ENCODE data around the gene PHETA1.

Gene PHETA1

DNA sequence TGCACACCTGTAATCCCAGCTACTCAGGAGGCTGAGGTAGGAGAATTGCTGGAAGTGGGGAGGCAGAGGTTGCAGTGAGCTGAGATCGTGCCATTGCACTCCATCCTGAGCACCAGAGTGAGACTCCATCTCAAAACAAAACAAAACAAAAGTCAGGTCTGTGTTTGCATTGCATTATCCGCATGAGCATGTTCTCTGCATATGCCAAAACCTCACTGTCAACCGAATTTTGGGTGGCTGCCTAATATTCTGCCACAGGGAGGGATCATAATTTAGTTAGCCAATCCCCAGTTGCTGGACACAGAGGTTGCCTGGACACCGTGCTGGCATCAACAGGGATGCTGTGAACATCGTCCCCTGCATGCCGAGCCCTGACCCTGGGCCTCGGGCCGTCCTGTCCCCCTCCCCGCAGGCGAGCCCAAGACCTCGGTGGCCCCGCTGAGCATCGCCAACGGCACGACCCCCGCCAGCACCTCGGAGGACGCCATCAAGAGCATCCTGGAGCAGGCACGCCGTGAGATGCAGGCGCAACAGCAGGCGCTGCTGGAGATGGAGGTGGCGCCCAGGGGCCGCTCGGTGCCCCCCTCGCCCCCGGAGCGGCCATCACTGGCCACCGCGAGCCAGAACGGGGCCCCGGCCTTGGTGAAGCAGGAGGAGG, 49.2 kb downstream of the PHETA1 start:
- no peak for DNase-seq

DNA sequence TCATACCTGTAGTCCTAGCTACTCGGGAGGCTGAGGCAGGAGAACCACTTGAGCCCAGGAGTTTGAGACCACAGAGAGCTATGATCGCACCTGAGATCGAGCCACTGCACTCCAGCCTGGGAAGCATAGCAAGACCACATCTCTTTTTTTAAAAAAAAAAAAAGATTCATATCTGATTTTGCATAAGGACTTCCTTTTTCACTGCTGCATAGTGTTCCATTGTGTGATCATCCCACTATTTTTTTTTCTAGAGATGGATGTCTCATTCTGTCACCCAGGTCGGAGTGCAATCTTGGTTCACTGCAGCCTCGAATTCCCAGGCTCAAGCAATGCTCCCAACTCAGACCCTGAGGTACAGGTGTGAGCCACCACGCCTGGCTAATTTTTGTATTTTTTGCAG, 50.4 kb downstream of the PHETA1 start:
- no peak for DNase-seq

DNA sequence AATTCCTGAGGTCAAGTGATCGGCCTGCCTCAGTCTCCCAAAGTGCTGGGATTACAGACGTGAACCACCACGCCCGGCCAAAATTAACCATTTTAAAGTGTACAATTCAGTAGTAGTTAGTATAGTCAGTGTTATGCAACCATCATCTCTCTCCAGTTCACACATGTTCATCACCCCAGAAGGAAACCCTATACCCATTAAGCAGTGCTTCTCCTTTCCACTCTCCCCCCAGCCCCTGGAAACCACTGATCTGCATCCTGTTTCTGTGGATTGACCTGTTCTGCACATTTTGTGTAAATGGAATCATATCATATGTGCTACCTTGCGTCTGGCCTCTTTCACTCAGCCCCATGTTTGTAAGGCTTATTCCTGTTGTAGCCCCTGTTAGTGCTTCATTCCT, 52.2 kb downstream of the PHETA1 start:
- no peak for DNase-seq

DNA sequence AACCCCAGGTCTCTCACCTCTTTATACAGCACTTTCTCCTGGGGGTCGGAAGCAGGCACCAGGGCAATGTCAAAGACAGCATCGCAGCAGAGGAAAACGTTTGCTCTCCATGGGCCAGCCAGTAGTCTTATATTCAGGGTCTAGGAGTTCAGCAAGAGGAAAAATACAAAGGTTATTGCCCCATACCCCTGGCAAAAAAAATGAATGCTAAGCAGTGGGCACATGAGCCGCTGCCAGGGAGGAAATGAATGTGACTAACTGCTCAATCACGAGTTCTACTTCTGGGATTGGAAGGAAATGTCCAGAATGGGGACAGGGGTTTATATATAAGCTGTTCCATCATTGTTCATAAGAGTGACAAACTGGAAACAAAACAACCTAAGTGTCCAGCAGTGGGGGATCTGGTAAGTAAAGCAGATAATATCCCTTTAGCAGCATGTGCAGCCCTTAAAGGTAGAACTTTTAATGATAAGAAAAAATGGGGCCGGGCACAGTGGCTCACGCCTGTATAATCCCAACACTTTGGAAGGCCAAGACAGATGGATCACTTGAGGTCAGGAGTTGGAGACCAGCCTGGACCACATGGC, 53.8 kb downstream of the PHETA1 start:
- no peak for DNase-seq

DNA sequence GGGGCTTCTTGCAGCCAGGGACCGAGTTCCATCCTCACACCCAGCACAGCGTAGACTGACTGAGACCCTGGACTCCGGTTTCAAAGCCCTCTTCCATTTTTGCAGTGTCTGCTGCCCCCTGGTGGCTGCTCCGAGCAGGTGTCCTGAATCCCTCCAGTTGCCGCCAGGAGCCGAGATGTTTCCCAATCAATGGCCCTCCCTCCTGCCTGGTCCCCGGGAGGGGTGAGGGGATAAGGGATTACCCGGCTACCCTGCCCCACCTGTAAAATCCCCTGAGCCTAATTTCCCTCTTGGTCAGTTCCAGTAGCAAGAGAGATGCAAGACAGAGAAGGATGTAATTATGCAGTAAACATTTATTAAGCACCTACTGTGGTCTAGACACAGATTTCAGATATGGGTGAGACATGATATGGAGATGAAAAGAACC, 55.0 kb downstream of the PHETA1 start:
- peak; percentile 9 for DNase-seq

DNA sequence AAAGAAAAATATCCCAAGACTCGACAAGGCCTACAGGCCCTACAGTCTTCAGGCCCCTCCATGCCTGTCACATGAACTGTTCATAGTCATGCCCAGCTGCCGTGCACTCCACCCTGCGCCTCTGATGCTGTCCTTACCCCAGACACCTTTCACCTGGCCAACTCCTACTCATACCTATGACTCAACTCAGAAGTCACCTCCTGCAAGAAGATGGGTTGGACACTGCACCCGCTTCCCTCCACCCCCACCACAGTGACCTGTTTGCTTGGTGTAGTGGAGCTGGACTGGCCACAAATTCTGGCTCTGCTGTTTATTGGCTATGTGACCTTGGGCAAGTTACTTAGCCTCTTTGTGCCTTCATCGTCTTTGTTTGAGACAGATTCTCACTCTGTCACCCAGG, 56.2 kb downstream of the PHETA1 start:
- DNase-seq: no peak

DNA sequence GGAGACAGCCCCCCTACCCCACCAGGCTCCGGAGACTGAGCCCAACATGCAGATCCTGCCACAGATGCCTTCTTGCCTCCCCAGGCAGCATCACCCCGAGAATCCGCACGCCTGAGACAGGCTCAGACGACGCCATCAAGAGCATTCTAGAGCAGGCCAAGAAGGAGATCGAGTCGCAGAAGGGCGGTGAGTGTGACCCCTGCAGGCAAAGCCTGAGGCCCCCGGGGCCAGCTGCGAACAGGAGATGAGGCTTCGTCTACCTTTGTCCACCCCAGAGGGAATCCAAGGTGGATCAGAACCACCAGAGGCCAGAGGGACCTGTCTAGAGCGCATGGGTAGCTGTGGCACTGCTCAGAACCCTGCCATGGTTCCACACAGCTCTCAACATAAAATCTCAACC, 56.9 kb downstream of the PHETA1 start:
- DNase-seq: no peak

DNA sequence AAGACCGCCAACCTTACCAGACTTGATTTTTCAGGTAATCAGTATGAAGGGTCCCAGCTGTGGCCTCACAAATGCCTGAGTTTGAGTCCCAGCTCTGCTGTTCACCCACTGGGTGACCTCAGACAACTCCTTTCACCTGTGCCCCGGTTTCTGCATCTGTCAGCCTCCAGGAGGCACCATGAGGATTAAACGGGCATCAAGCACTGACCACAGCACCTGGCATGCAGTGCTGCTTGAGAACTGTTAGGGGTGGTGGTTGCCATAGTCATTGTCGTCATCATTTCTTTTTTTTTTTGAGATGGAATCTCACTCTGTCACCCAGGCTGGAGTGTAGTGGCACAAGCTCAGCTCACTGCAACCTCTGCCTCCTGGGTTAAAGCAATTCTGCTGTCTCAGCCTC, 57.9 kb downstream of the PHETA1 start:
- no peak for DNase-seq
